DOHH2 (cell line): Measurements from ENCODE around the gene CAMTA1.

Experiments
- H3F3A ChIP-seq: fragments of 200-600 bp; sonication (generic), shearing (Covaris generic); 2 replicates; pipeline ENCODE4 v1.6.0; 2016; ENCODE audit warnings: antibody characterized with exemption, mild to moderate bottlenecking; ENCODE audit not compliant: control insufficient read depth, insufficient read depth
- H3K27ac ChIP-seq: fragments of 200-600 bp; sonication (generic); 2 replicates; pipeline ENCODE4 v1.5.1; 2014; ENCODE audit warnings: low read depth, mild to moderate bottlenecking, low read length, moderate library complexity
- H3K27me3 ChIP-seq: fragments of 200-600 bp; sonication (generic); 2 replicates; pipeline ENCODE4 v1.6.1; 2014; ENCODE audit warnings: mild to moderate bottlenecking, low read length, mixed read lengths; ENCODE audit not compliant: control insufficient read depth
- H3K36me3 ChIP-seq: fragments of 200-600 bp; sonication (generic); 2 replicates; pipeline ENCODE4 v1.6.1; 2014; ENCODE audit warnings: mild to moderate bottlenecking, low read length, moderate library complexity, mixed read lengths; ENCODE audit not compliant: control insufficient read depth
- H3K4me1 ChIP-seq: fragments of 200-600 bp; sonication (generic); 2 replicates; pipeline ENCODE4 v1.6.1; 2014; ENCODE audit warnings: mild to moderate bottlenecking, low read length, mixed read lengths; ENCODE audit not compliant: control insufficient read depth
- H3K4me2 ChIP-seq: fragments of 200-600 bp; sonication (generic); 2 replicates; pipeline ENCODE4 v1.6.0; 2014; ENCODE audit warnings: mild to moderate bottlenecking, low read length, moderate library complexity
- H3K4me3 ChIP-seq: fragments of 200-600 bp; sonication (generic); 2 replicates; pipeline ENCODE4 v1.5.1; 2014; ENCODE audit warnings: mild to moderate bottlenecking, low read length, mixed read lengths
- H3K79me2 ChIP-seq: fragments of 200-600 bp; sonication (generic); 2 replicates; pipeline ENCODE4 v1.6.1; 2014; ENCODE audit warnings: mild to moderate bottlenecking, low read length, mixed read lengths; ENCODE audit not compliant: control insufficient read depth
- H3K9me2 ChIP-seq: fragments of 200-600 bp; sonication (generic); replicated peaks from 2 replicates; pipeline ENCODE4 v1.6.1; 2014; ENCODE audit warnings: mild to moderate bottlenecking, low read length, mixed read lengths; ENCODE audit not compliant: control insufficient read depth
- H3K9me3 ChIP-seq: fragments of 200-600 bp; sonication (generic); 2 replicates; pipeline ENCODE4 v1.6.1; 2014; ENCODE audit warnings: antibody characterized with exemption, low read length, mixed read lengths; ENCODE audit not compliant: control insufficient read depth, insufficient read depth
- H4K20me1 ChIP-seq: fragments of 200-600 bp; sonication (generic); 2 replicates; pipeline ENCODE4 v1.6.0; 2014; ENCODE audit warnings: low read depth, mild to moderate bottlenecking, antibody characterized with exemption, low read length, moderate library complexity; ENCODE audit not compliant: control insufficient read depth, insufficient read depth
- CTCF ChIP-seq: fragments of 200-600 bp; sonication (generic); IDR thresholded peaks from one replicate; pipeline ENCODE4 v1.5.1; 2014; ENCODE audit warnings: antibody characterized with exemption, mild to moderate bottlenecking, low read depth, low read length; ENCODE audit not compliant: poor library complexity, severe bottlenecking
- EZH2phosphoT487 ChIP-seq: fragments of 200-600 bp; sonication (generic); IDR thresholded peaks from 2 replicates; pipeline ENCODE4 v1.6.1; 2017; ENCODE audit warnings: borderline replicate concordance, mild to moderate bottlenecking, antibody characterized with exemption, low read length, moderate library complexity, mixed read lengths

CAMTA1 gene

GRCh38 chr1:6850537-6850936 is 65.3 kb downstream of the CAMTA1 start:
- peaks cover 8% of the 10 kb centered on the region; the same call in 1 of the 2 replicates for H3K9me3 ChIP-seq
- peaks cover 16% of the 10 kb centered on the region for H3K36me3 ChIP-seq
- H3K79me2 ChIP-seq: 0 out of 2 replicates have a peak, but pooled peaks cover 8% of the 10 kb centered on the region
- H3K9me2 ChIP-seq: no peaks in the 10 kb centered on the region
- no peaks in the 10 kb centered on the region for H3F3A ChIP-seq
- H3K4me3 ChIP-seq: no peak overlapping the region
- TF ChIP-seq EZH2phosphoT487 (no peak), CTCF (no peak)
- no peaks in the 10 kb centered on the region for H3K27me3 ChIP-seq
- H4K20me1 ChIP-seq: no peaks in the 10 kb centered on the region
- H3K4me1 ChIP-seq: no peaks in the 10 kb centered on the region
- no peak overlapping the region for H3K27ac ChIP-seq
- H3K4me2 ChIP-seq: no peak overlapping the region

- no peaks in the 10 kb centered on the region for H3K27me3 ChIP-seq
- TF ChIP-seq EZH2phosphoT487: no peak
- no peak for TF ChIP-seq CTCF
- no peak overlapping the region for H3K27ac ChIP-seq
- H3K4me1 ChIP-seq: no peaks in the 10 kb centered on the region
- H3K4me2 ChIP-seq: no peak overlapping the region
- H3K36me3 ChIP-seq: peaks cover 13% of the 10 kb centered on the region
- no peaks in the 10 kb centered on the region for H3K9me2 ChIP-seq
- no peak overlapping the region for H3K4me3 ChIP-seq
- H3F3A ChIP-seq: no peaks in the 10 kb centered on the region
- H3K9me3 ChIP-seq: peaks cover 8% of the 10 kb centered on the region; the same call in 1 of the 2 replicates
- H4K20me1 ChIP-seq: no peaks in the 10 kb centered on the region
- 0 out of 2 replicates have a peak, but pooled peaks cover 5% of the 10 kb centered on the region for H3K79me2 ChIP-seq
Measured at GRCh38 chr1:6852136-6852890, 67.1 kb downstream of the CAMTA1 start.

GRCh38 chr1:6854166-6854565 is 68.9 kb downstream of the CAMTA1 start:
- Histone ChIP-seq H3K36me3 (peaks cover 13% of the 10 kb centered on the region), H3K4me1 (no peaks in the 10 kb centered on the region), H3K27me3 (no peaks in the 10 kb centered on the region), H3K9me2 (no peaks in the 10 kb centered on the region), H3K9me3 (peaks cover 8% of the 10 kb centered on the region; the same call in 1 of the 2 replicates), H4K20me1 (no peaks in the 10 kb centered on the region), H3K4me3 (no peak overlapping the region), H3K4me2 (no peak overlapping the region), H3K79me2 (no peaks in the 10 kb centered on the region), H3F3A (no peaks in the 10 kb centered on the region), H3K27ac (no peak overlapping the region)
- no peak for TF ChIP-seq CTCF
- no peak for TF ChIP-seq EZH2phosphoT487
